ENCODE measurements around the gene COG3. TPM values are rescaled to one million over a fixed set of nuclear protein-coding genes. Genes with fewer than 3 reads are reported as not detected.

The COG3 gene
- total and polyA plus RNA-seq, 10 of the 15 experiments (the other 5 are each of a cell fraction or from before 2014, with no cell fraction given), result 6.1 to 35.1 (median 22.6) TPM

- TF ChIP-seq CUX1 (IDR thresholded peaks at IDR 0.05; ENCODE audit: insufficient replicate concordance, low read depth, low read length) (peak; percentile 75), KDM1A (IDR thresholded peaks at IDR 0.05; ENCODE audit: borderline replicate concordance) (no peak), STAT1 (conservative IDR thresholded peaks at IDR 0.05) (0 out of 2 replicates have a peak, but pooled peaks have one; percentile 19), RCOR1 (conservative IDR thresholded peaks at IDR 0.05; ENCODE audit: low read depth, low read length) (no peak; the same call in 1 of the 2 replicates), ATF7 (IDR thresholded peaks at IDR 0.05; ENCODE audit: low read depth) (peak; percentile 73), LARP7 (IDR thresholded peaks at IDR 0.05) (no peak; the same call in 1 of the 2 replicates), BACH1 (IDR thresholded peaks at IDR 0.05; ENCODE audit: borderline replicate concordance) (peak; percentile 38; the same call in 1 of the 2 replicates), ZNF207 (IDR thresholded peaks at IDR 0.05; ENCODE audit: borderline replicate concordance) (peak; percentile 68; the same call in 1 of the 2 replicates), CHD1 (IDR thresholded peaks at IDR 0.05; ENCODE audit: low read depth, low read length) (no peak), NFYA (IDR thresholded peaks at IDR 0.05; ENCODE audit: borderline replicate concordance, low read depth, low read length) (no peak), CHD2 (IDR thresholded peaks at IDR 0.05; ENCODE audit: borderline replicate concordance, low read depth, low read length) (peak; percentile 76; the same call in 1 of the 2 replicates), HSF1 (IDR thresholded peaks at IDR 0.05; ENCODE audit: low read depth, low read length) (no peak), RB1 (IDR thresholded peaks at IDR 0.05; ENCODE audit: borderline replicate concordance) (peak; percentile 87; the same call in 1 of the 2 replicates), BCL11A (IDR thresholded peaks at IDR 0.05; ENCODE audit: low read depth, low read length) (no peak), ZBED1 (IDR thresholded peaks at IDR 0.05; ENCODE audit: borderline replicate concordance) (peak; percentile 50; the same call in 1 of the 2 replicates), CTCF (IDR thresholded peaks at IDR 0.05 in 2 of 3, conservative IDR thresholded peaks at IDR 0.05 in 1 of 3; ENCODE audit: control insufficient read depth in 2 of 3, extremely low read depth in 1 of 3, insufficient read depth in 1 of 3, low read depth in 3 of 3, low read length in 3 of 3) (peak in 2 of 3 experiments; percentile 44 to 46; a peak in 4 of 6 replicates)
- TF ChIP-seq, protein P1, sequence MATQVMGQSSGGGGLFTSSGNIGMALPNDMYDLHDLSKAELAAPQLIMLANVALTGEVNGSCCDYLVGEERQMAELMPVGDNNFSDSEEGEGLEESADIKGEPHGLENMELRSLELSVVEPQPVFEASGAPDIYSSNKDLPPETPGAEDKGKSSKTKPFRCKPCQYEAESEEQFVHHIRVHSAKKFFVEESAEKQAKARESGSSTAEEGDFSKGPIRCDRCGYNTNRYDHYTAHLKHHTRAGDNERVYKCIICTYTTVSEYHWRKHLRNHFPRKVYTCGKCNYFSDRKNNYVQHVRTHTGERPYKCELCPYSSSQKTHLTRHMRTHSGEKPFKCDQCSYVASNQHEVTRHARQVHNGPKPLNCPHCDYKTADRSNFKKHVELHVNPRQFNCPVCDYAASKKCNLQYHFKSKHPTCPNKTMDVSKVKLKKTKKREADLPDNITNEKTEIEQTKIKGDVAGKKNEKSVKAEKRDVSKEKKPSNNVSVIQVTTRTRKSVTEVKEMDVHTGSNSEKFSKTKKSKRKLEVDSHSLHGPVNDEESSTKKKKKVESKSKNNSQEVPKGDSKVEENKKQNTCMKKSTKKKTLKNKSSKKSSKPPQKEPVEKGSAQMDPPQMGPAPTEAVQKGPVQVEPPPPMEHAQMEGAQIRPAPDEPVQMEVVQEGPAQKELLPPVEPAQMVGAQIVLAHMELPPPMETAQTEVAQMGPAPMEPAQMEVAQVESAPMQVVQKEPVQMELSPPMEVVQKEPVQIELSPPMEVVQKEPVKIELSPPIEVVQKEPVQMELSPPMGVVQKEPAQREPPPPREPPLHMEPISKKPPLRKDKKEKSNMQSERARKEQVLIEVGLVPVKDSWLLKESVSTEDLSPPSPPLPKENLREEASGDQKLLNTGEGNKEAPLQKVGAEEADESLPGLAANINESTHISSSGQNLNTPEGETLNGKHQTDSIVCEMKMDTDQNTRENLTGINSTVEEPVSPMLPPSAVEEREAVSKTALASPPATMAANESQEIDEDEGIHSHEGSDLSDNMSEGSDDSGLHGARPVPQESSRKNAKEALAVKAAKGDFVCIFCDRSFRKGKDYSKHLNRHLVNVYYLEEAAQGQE (IDR thresholded peaks at IDR 0.05; ENCODE audit: low read depth, low read length), result no peak
These were observed at the start of gene COG3 (continued) for GRCh38 chr13:45464687-45465453.
